ENCODE results near the gene ACTR5.
"Not testable (repeated sequence)": the region's sequence is repeated elsewhere in the genome, so short reads cannot be mapped to it uniquely, and the experiment has no call there.

Gene ACTR5

GRCh38 chr20:38812709-38813573, 64.7 kb downstream of the ACTR5 start:
- Mint-ChIP-seq H3K27me3 (ENCODE audit: low read depth, poor library complexity) (peaks cover 69% of the 10 kb centered on the region), H3K27ac (no peak overlapping the region), H3K36me3 (ENCODE audit: low read depth) (no peaks in the 10 kb centered on the region), H3K4me1 (no peaks in the 10 kb centered on the region), H3K9me3 (no peaks in the 10 kb centered on the region), H3K4me3 (no peak overlapping the region)
- TF ChIP-seq, protein P1, sequence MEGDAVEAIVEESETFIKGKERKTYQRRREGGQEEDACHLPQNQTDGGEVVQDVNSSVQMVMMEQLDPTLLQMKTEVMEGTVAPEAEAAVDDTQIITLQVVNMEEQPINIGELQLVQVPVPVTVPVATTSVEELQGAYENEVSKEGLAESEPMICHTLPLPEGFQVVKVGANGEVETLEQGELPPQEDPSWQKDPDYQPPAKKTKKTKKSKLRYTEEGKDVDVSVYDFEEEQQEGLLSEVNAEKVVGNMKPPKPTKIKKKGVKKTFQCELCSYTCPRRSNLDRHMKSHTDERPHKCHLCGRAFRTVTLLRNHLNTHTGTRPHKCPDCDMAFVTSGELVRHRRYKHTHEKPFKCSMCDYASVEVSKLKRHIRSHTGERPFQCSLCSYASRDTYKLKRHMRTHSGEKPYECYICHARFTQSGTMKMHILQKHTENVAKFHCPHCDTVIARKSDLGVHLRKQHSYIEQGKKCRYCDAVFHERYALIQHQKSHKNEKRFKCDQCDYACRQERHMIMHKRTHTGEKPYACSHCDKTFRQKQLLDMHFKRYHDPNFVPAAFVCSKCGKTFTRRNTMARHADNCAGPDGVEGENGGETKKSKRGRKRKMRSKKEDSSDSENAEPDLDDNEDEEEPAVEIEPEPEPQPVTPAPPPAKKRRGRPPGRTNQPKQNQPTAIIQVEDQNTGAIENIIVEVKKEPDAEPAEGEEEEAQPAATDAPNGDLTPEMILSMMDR (IDR thresholded peaks at IDR 0.05): no peak
- DNase-seq: no peak

GRCh38 chr20:38813574-38813962, 65.3 kb downstream of the ACTR5 start:
- H3K9me3 Mint-ChIP-seq; H3K4me3 Mint-ChIP-seq; H3K4me1 Mint-ChIP-seq; DNase-seq; H3K27ac Mint-ChIP-seq; H3K36me3 Mint-ChIP-seq (ENCODE audit: low read depth): not testable (repeated sequence)
- H3K27me3 Mint-ChIP-seq (ENCODE audit: low read depth, poor library complexity): peaks cover 63% of the 10 kb centered on the region

DNA sequence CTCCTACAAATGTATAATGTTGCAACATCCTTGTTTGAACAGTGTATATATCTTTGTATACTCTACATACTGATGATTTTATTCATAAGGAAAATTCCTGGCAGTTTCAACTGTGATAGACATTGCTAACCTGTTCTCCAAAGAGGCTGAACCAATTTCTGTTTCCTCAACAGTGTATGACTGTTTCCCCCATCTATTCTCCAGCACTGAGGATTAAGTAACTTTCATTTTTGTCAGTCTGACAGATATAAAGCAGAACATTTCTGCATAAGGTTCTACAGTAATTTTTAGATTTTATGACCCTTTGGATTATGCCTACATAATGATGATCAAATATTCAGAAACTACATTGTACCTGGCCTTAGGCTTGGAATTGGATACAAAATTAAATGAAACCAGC, 67.2 kb downstream of the ACTR5 start:
- TF ChIP-seq, protein P1 (IDR thresholded peaks at IDR 0.05): no peak
- no peak overlapping the region for H3K4me3 Mint-ChIP-seq
- H3K9me3 Mint-ChIP-seq: no peaks in the 10 kb centered on the region
- DNase-seq: no peak
- H3K4me1 Mint-ChIP-seq: no peaks in the 10 kb centered on the region
- peaks cover 44% of the 10 kb centered on the region for H3K27me3 Mint-ChIP-seq (ENCODE audit: low read depth, poor library complexity)
- no peaks in the 10 kb centered on the region for H3K36me3 Mint-ChIP-seq (ENCODE audit: low read depth)
- no peak overlapping the region for H3K27ac Mint-ChIP-seq

GRCh38 chr20:38818113-38819065, 70.1 kb downstream of the ACTR5 start:
- no peak overlapping the region for H3K27ac Mint-ChIP-seq
- no peak overlapping the region for H3K4me3 Mint-ChIP-seq
- H3K36me3 Mint-ChIP-seq (ENCODE audit: low read depth): peaks cover 3% of the 10 kb centered on the region
- H3K9me3 Mint-ChIP-seq: peaks cover 12% of the 10 kb centered on the region
- TF ChIP-seq, protein P1 (IDR thresholded peaks at IDR 0.05): no peak
- no peak for DNase-seq
- peaks cover 4% of the 10 kb centered on the region for H3K4me1 Mint-ChIP-seq
- peaks cover 20% of the 10 kb centered on the region for H3K27me3 Mint-ChIP-seq (ENCODE audit: low read depth, poor library complexity)

Data from nephron progenitor cell (in vitro differentiated cells).